ENCODE results near the gene SYNC. TPM values are rescaled to one million over a fixed set of nuclear protein-coding genes. Genes with fewer than 3 reads are reported as not detected.
A peak's percentile ranks its signal among the peaks of the same experiment; 100 is the strongest.
"Not testable (repeated sequence)": the region's sequence is repeated elsewhere in the genome, so short reads cannot be mapped to it uniquely, and the experiment has no call there.

Gene SYNC
- total RNA-seq, 2 donors from 2014 or later = not detected

GRCh38 chr1:32696041-32696440, 6.5 kb downstream of the SYNC start:
- no peak for DNase-seq
- Mint-ChIP-seq H3K36me3 (ENCODE audit: low read depth) (peaks cover under 1% of the 10 kb centered on the region), H3K27ac (no peak overlapping the region)

GRCh38 chr1:32695098-32695904, 7.3 kb downstream of the SYNC start:
- Mint-ChIP-seq H3K4me3 (peak overlapping the region; percentile 19), H3K4me1 (peaks cover 10% of the 10 kb centered on the region), H3K27me3 (peaks cover 6% of the 10 kb centered on the region), H3K27ac (peak overlapping the region; percentile 8), H3K36me3 (ENCODE audit: low read depth) (no peaks in the 10 kb centered on the region)
- no peak for DNase-seq
- ATAC-seq = no peak
- no peaks in the 10 kb centered on the region for H3K9me3 ChIP-seq (ENCODE audit: control insufficient read depth, low read length, poor library complexity, severe bottlenecking)

More at GRCh38 chr1:32696041-32696440, 6.5 kb downstream of the SYNC start:
- ATAC-seq = no peak
- Mint-ChIP-seq H3K4me3 (no peak overlapping the region), H3K27me3 (peaks cover 8% of the 10 kb centered on the region), H3K4me1 (peaks cover 10% of the 10 kb centered on the region)
- H3K9me3 ChIP-seq (ENCODE audit: control insufficient read depth, low read length, poor library complexity, severe bottlenecking) = no peaks in the 10 kb centered on the region

- H3K27me3 Mint-ChIP-seq = no peaks in the 10 kb centered on the region
- ATAC-seq = no peak
- H3K4me3 Mint-ChIP-seq = no peak overlapping the region
- no peak overlapping the region for H3K27ac Mint-ChIP-seq
- H3K36me3 Mint-ChIP-seq (ENCODE audit: low read depth) = no peaks in the 10 kb centered on the region
- DNase-seq = no peak
- H3K9me3 ChIP-seq (ENCODE audit: control insufficient read depth, low read length, poor library complexity, severe bottlenecking) = no peaks in the 10 kb centered on the region
- peaks cover 10% of the 10 kb centered on the region for H3K4me1 Mint-ChIP-seq
Observed at GRCh38 chr1:32693455-32694174, 9.0 kb downstream of the SYNC start.

- H3K27me3 Mint-ChIP-seq = no peaks in the 10 kb centered on the region
- H3K36me3 Mint-ChIP-seq (ENCODE audit: low read depth) = peaks cover 2% of the 10 kb centered on the region
- H3K4me1 Mint-ChIP-seq = no peaks in the 10 kb centered on the region
- DNase-seq = no peak
- H3K27ac Mint-ChIP-seq = peak overlapping the region; percentile 62
- H3K4me3 Mint-ChIP-seq = no peak overlapping the region
- H3K9me3 ChIP-seq (ENCODE audit: control insufficient read depth, low read length, poor library complexity, severe bottlenecking) = no peaks in the 10 kb centered on the region
- ATAC-seq = no peak
Observed at GRCh38 chr1:32686387-32686786, 16.2 kb downstream of the SYNC start.

GRCh38 chr1:32685498-32685897, 17.1 kb downstream of the SYNC start:
- ATAC-seq = no peak
- Mint-ChIP-seq H3K4me3 (no peak overlapping the region), H3K36me3 (ENCODE audit: low read depth) (peaks cover 2% of the 10 kb centered on the region), H3K27ac (no peak overlapping the region), H3K4me1 (no peaks in the 10 kb centered on the region), H3K27me3 (no peaks in the 10 kb centered on the region)
- no peak for DNase-seq
- no peaks in the 10 kb centered on the region for H3K9me3 ChIP-seq (ENCODE audit: control insufficient read depth, low read length, poor library complexity, severe bottlenecking)

GRCh38 chr1:32684167-32684811, 18.3 kb downstream of the SYNC start:
- Mint-ChIP-seq H3K4me3 (no peak overlapping the region), H3K27ac (no peak overlapping the region), H3K4me1 (no peaks in the 10 kb centered on the region), H3K36me3 (ENCODE audit: low read depth) (peaks cover 2% of the 10 kb centered on the region), H3K27me3 (no peaks in the 10 kb centered on the region)
- ATAC-seq (no peak), DNase-seq (no peak)
- H3K9me3 ChIP-seq (ENCODE audit: control insufficient read depth, low read length, poor library complexity, severe bottlenecking) = no peaks in the 10 kb centered on the region

GRCh38 chr1:32683397-32683796, 19.2 kb downstream of the SYNC start:
- Mint-ChIP-seq H3K4me3 (no peak overlapping the region), H3K36me3 (ENCODE audit: low read depth) (peaks cover 2% of the 10 kb centered on the region), H3K27ac (no peak overlapping the region), H3K4me1 (no peaks in the 10 kb centered on the region), H3K27me3 (no peaks in the 10 kb centered on the region)
- no peaks in the 10 kb centered on the region for H3K9me3 ChIP-seq (ENCODE audit: control insufficient read depth, low read length, poor library complexity, severe bottlenecking)
- no peak for DNase-seq
- no peak for ATAC-seq

GRCh38 chr1:32681999-32682398, 20.6 kb downstream of the SYNC start:
- H3K4me1 Mint-ChIP-seq = no peaks in the 10 kb centered on the region
- H3K27me3 Mint-ChIP-seq = no peaks in the 10 kb centered on the region
- DNase-seq = no peak
- no peak for ATAC-seq
- no peak overlapping the region for H3K4me3 Mint-ChIP-seq
- H3K9me3 ChIP-seq (ENCODE audit: control insufficient read depth, low read length, poor library complexity, severe bottlenecking) = no peaks in the 10 kb centered on the region
- peaks cover 2% of the 10 kb centered on the region for H3K36me3 Mint-ChIP-seq (ENCODE audit: low read depth)
- H3K27ac Mint-ChIP-seq = no peak overlapping the region

GRCh38 chr1:32681509-32681908, 21.1 kb downstream of the SYNC start:
- H3K36me3 Mint-ChIP-seq (ENCODE audit: low read depth) = peaks cover 2% of the 10 kb centered on the region
- H3K4me3 Mint-ChIP-seq = no peak overlapping the region
- no peak for ATAC-seq

GRCh38 chr1:32680642-32681041, 21.9 kb downstream of the SYNC start:
- ATAC-seq = no peak
- H3K36me3 Mint-ChIP-seq (ENCODE audit: low read depth) = peaks cover 3% of the 10 kb centered on the region
- H3K9me3 ChIP-seq (ENCODE audit: control insufficient read depth, low read length, poor library complexity, severe bottlenecking) = no peaks in the 10 kb centered on the region
- H3K27ac Mint-ChIP-seq = no peak overlapping the region
- DNase-seq = no peak
- H3K27me3 Mint-ChIP-seq = no peaks in the 10 kb centered on the region
- no peak overlapping the region for H3K4me3 Mint-ChIP-seq
- H3K4me1 Mint-ChIP-seq = no peaks in the 10 kb centered on the region

More at GRCh38 chr1:32681509-32681908, 21.1 kb downstream of the SYNC start:
- Mint-ChIP-seq H3K27me3 (no peaks in the 10 kb centered on the region), H3K4me1 (no peaks in the 10 kb centered on the region), H3K27ac (no peak overlapping the region)
- no peaks in the 10 kb centered on the region for H3K9me3 ChIP-seq (ENCODE audit: control insufficient read depth, low read length, poor library complexity, severe bottlenecking)
- DNase-seq = no peak

GRCh38 chr1:32679993-32680392, 22.6 kb downstream of the SYNC start:
- not testable (repeated sequence) for DNase-seq; H3K27me3 Mint-ChIP-seq; H3K4me3 Mint-ChIP-seq; H3K27ac Mint-ChIP-seq; H3K36me3 Mint-ChIP-seq (ENCODE audit: low read depth); H3K9me3 ChIP-seq (ENCODE audit: control insufficient read depth, low read length, poor library complexity, severe bottlenecking); H3K4me1 Mint-ChIP-seq; ATAC-seq

- DNase-seq (no peak), ATAC-seq (no peak)
- Mint-ChIP-seq H3K4me3 (no peak overlapping the region), H3K36me3 (ENCODE audit: low read depth) (peaks cover 7% of the 10 kb centered on the region), H3K27me3 (no peaks in the 10 kb centered on the region), H3K27ac (no peak overlapping the region), H3K4me1 (no peaks in the 10 kb centered on the region)
- H3K9me3 ChIP-seq (ENCODE audit: control insufficient read depth, low read length, poor library complexity, severe bottlenecking) = no peaks in the 10 kb centered on the region
Observed at GRCh38 chr1:32676945-32677344, 25.6 kb downstream of the SYNC start.

- not testable (repeated sequence) for DNase-seq; H3K9me3 ChIP-seq (ENCODE audit: control insufficient read depth, low read length, poor library complexity, severe bottlenecking); H3K4me1 Mint-ChIP-seq; H3K27me3 Mint-ChIP-seq; H3K4me3 Mint-ChIP-seq; ATAC-seq
- Mint-ChIP-seq H3K27ac (peak overlapping the region; percentile 4), H3K36me3 (ENCODE audit: low read depth) (peaks cover 10% of the 10 kb centered on the region)
Observed at GRCh38 chr1:32668716-32669115, 33.9 kb downstream of the SYNC start.
